Heart left ventricle (tissue), 16 donors: ENCODE measurements around the gene LKAAEAR1. TPM values are rescaled to one million over a fixed set of nuclear protein-coding genes. Genes with fewer than 3 reads are reported as not detected.

Experiments used
- ATAC-seq, 4 donors: fragments of 200-7000 bp; cut with Tn5 transposase; one replicate each; pipeline ENCODE4 v1.9.1; 2020 to 2022; ENCODE audit warnings: moderate library complexity in 4 of 4, mild to moderate bottlenecking in 3 of 4, moderate number of reproducible peaks in 1 of 4
- DNase-seq, 5 donors: peaks; one replicate each; pipeline ENCODE4 v3.0.0-alpha.2; 2020
- H3K27ac ChIP-seq, 12 donors: fragments of 200-600 bp; sonication (generic) in 4 of 12; one replicate each; pipeline versions ENCODE4 v1.5.0 to v1.8.0; 2016 to 2022; ENCODE audit warnings: mild to moderate bottlenecking in 2 of 12
- H3K27me3 ChIP-seq, 9 donors: fragments of 200-600 bp; sonication (generic) in 2 of 9; one replicate each; pipeline versions ENCODE4 v1.5.1 to v1.8.0; 2016 to 2022; ENCODE audit warnings: mild to moderate bottlenecking in 3 of 9
- H3K36me3 ChIP-seq, 9 donors: fragments of 200-600 bp; sonication (generic) in 2 of 9; one replicate each; pipeline versions ENCODE4 v1.5.0 to v1.8.0; 2018 to 2022; ENCODE audit warnings: mild to moderate bottlenecking in 2 of 9
- H3K4me1 ChIP-seq, 12 donors: fragments of 200-600 bp; sonication (generic) in 4 of 12; one replicate each; pipeline versions ENCODE4 v1.5.0 to v1.8.0; 2016 to 2022; ENCODE audit warnings: mild to moderate bottlenecking in 3 of 12
- H3K4me3 ChIP-seq, 12 donors: fragments of 200-600 bp; sonication (generic) in 4 of 12; one replicate each; pipeline versions ENCODE4 v1.5.0 to v1.8.0; 2017 to 2022; ENCODE audit warnings: mild to moderate bottlenecking in 9 of 12, moderate library complexity in 4 of 12
- H3K9me3 ChIP-seq, 12 donors: fragments of 200-600 bp; sonication (generic) in 4 of 12; one replicate each; pipeline versions ENCODE4 v1.5.0 to v1.8.0; 2016 to 2022; ENCODE audit warnings: mild to moderate bottlenecking in 1 of 12
- CTCF ChIP-seq, 12 donors: fragments of 200-600 bp; sonication (generic) in 4 of 12; IDR thresholded peaks; one replicate each; pipeline versions ENCODE4 v1.5.0 to v1.8.0; 2018 to 2022; ENCODE audit warnings: antibody characterized with exemption in 12 of 12, mild to moderate bottlenecking in 5 of 12
- POLR2A ChIP-seq, 2 donors: fragments of 450-650 bp; IDR thresholded peaks; one replicate each; pipeline ENCODE4 v1.6.1; 2017; ENCODE audit warnings: antibody characterized with exemption in 2 of 2, mild to moderate bottlenecking in 2 of 2, moderate library complexity in 2 of 2
- WGBS, 4 donors: extraction: QIAGEN DNeasy Blood & Tissue Kit in 2 of 4; methylation state at CpG; one replicate each; pipeline versions ENCODE4 v1.1.5 to v1.1.7; 2013 to 2018; 5-methylcytosine and 5-hydroxymethylcytosine counted together
- intact Hi-C, 10 donors: fragments of 100-400 bp; cut with DNase I; formaldehyde crosslinking; loops; one replicate each; pipeline versions ENCODE4 v1.11.1 to v1.14.2; 2022
- polyA plus RNA-seq, 2 donors: library from polyadenylated mRNA; stranded (reverse); fragments of 200-250 nt; gene quantifications; one replicate each; pipeline ENCODE4 v1.2.3, GENCODE V29; 2013
- total RNA-seq, 9 donors: library from RNA; depleted of rRNA in 2 of 9; stranded (reverse); fragments of >200 nt in 2 of 9; fragmentation: NEBNext Ultra II Directional in 3 of 9; extraction: Animal tissue kit (Norgen Biotek cat#: 25700) in 3 of 9; gene quantifications; one replicate each; pipeline versions ENCODE4 v1.1.0 to v1.2.4, GENCODE V29; 2016 to 2023
- donor health status: ischemic (EF 13 %, LVEDD 7.1; RV severe dilation, severe dysfunction).
- donor health status: healthy with polysubstance abuse.
- donor health status: DM: no; HTN: yes; CAD: no.
- donor health status: DM: no; HTN: no; CAD: no.
- donor health status: ischemic (EF 25% LVEDD 6.9; RV normal size, moderate dysfunction).
- donor health status: ischemic (EF 25% LVEDD 5.7; RV mildly dilated, moderate dysfunction).
- donor health status: healthy.
- donor health status: DM: yes; HTN: yes; CAD: no.
- donor health status: ischemic (EF 35%, LVEDD 5.7; RV mildly dilated, moderate dysfunction).
- donor health status: nonischemic (EF 11% LVEDD 7.7; RV severe dilation, severe dysfunction).
- donor health status: DM: yes; HTN: yes; CAD: no.
- donor health status: PGD.
- donor health status: ischemic (EF 29% LVEDD 5.4; RV normal size, mild dysfunction).
- donor health status: nonischemic (EF 23%, LVEDD 6.1; RV moderate dilation, normal function).

The LKAAEAR1 gene
- total and polyA plus RNA-seq, 11 donors: not detected

DNA sequence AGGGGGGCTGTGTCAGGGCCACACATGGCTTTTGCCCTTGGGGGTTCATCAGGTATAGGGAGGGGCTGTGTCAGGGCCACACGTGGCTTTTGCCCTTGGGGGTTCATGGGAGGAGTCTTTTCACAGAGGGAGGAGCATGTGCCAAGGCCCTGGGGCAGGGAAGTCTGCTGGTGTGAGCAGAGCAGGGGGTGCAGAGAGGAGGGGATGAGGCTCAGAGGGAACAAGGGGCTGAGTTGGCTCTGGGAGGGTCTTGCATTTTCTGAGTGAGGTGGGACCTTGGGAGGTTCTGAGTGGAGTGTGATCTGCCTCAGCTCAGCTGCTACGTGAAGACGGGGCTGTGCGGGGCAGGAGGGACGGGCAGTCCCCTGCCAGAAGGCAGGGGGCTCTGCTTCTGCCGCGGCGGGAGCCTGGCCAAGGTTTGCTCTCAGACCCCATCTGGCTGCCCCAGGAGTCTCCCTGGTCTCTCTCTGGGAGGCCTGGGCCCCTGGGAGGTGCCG is 28.8 kb downstream of the LKAAEAR1 start:
- intact Hi-C loops: loop anchor here in 1 of 10 donors (5.0 kb wide), 1 partner anchor 73 kb away; the partner anchor contains the start of gene PRPF6
- peaks cover 0 to 67% (median 42%) of the 10 kb centered on the region in 12 donors for H3K4me1 ChIP-seq
- H3K27ac ChIP-seq: peak overlapping the region; percentile 70 to 98 (median 92)
- ATAC-seq (no peak), DNase-seq (no peak)
- TF ChIP-seq CTCF (IDR thresholded peaks at IDR 0.05) (no peak), POLR2A (IDR thresholded peaks at IDR 0.05) (no peak)
- no peaks in the 10 kb centered on the region for H3K9me3 ChIP-seq
- H3K4me3 ChIP-seq: peak overlapping the region in 7 of 12 donors; percentile 2 to 42 (median 10)
- H3K27me3 ChIP-seq: peaks cover 0 to 31% (median 4%) of the 10 kb centered on the region in 9 donors
- 47 to 68% (median 51%) methylated on average over 8 to 9 of the region's 9 CpGs for WGBS, 4 donors
- H3K36me3 ChIP-seq: no peaks in the 10 kb centered on the region

GRCh38 chr20:64053841-64054661 is 30.1 kb downstream of the LKAAEAR1 start:
- Histone ChIP-seq H3K36me3 (no peaks in the 10 kb centered on the region), H3K9me3 (no peaks in the 10 kb centered on the region), H3K27ac (peak overlapping the region; percentile 75 to 98 (median 92)), H3K4me1 (peaks cover 0 to 75% (median 42%) of the 10 kb centered on the region in 12 donors), H3K4me3 (peak overlapping the region in 9 of 12 donors; percentile 15 to 42 (median 32)), H3K27me3 (peaks cover 0 to 42% (median 8%) of the 10 kb centered on the region in 9 donors)
- intact Hi-C loops: no loop called here
- 27 to 41% (median 32%) methylated on average over 10 to 17 of the region's 17 CpGs for WGBS, 4 donors
- peak in 2 of 12 donors; percentile 13 to 23 for TF ChIP-seq CTCF (IDR thresholded peaks at IDR 0.05)
- no peak for TF ChIP-seq POLR2A (IDR thresholded peaks at IDR 0.05)
- ATAC-seq (peak; percentile 33 to 62 (median 43)), DNase-seq (peak; percentile 82 to 88 (median 87))

GRCh38 chr20:64052987-64053840 is 31.0 kb downstream of the LKAAEAR1 start:
- Histone ChIP-seq H3K4me3 (peak overlapping the region in 7 of 12 donors; percentile 9 to 33 (median 32)), H3K9me3 (no peaks in the 10 kb centered on the region), H3K36me3 (peaks cover 0 to 5% (median under 1%) of the 10 kb centered on the region in 9 donors), H3K27ac (peak overlapping the region; percentile 68 to 96 (median 91)), H3K27me3 (peaks cover 0 to 51% (median 8%) of the 10 kb centered on the region in 9 donors), H3K4me1 (peaks cover 0 to 74% (median 42%) of the 10 kb centered on the region in 12 donors)
- DNase-seq (no peak), ATAC-seq (no peak)
- intact Hi-C loops: no loop called here
- TF ChIP-seq CTCF (IDR thresholded peaks at IDR 0.05): no peak
- TF ChIP-seq POLR2A (IDR thresholded peaks at IDR 0.05): no peak
- WGBS, 4 donors: 69 to 85% (median 72%) methylated on average over 21 to 33 of the region's 33 CpGs
